HT-29 (cell line): ENCODE measurements around the gene NR1I3. TPM values are rescaled to one million over a fixed set of nuclear protein-coding genes. Genes with fewer than 3 reads are reported as not detected.

Experiments
- DNase-seq: peaks from one replicate; pipeline ENCODE4 v3.0.0-alpha.2; 2015; ENCODE audit warnings: low spot score
- total RNA-seq: library from RNA; depleted of rRNA; stranded (reverse); fragments of >200 nt; shearing (Covaris generic); gene quantifications from 2 replicates; pipeline ENCODE4 v1.2.3, GENCODE V29; 2014; rRNA removed

Gene NR1I3
- total RNA-seq, 1 experiment from 2014 or later: not detected

GRCh38 chr1:161196521-161197451, 41.2 kb downstream of the NR1I3 start:
- DNase-seq: no peak

- no peak for DNase-seq
These were observed 41.9 kb downstream of the NR1I3 start for GRCh38 chr1:161196111-161196510.

GRCh38 chr1:161195171-161195570, 42.8 kb downstream of the NR1I3 start:
- DNase-seq: no peak

- no peak for DNase-seq
These were observed 44.3 kb downstream of the NR1I3 start for GRCh38 chr1:161193561-161194235.

GRCh38 chr1:161192476-161193465, 45.2 kb downstream of the NR1I3 start:
- DNase-seq: peak; percentile 79

GRCh38 chr1:161191971-161192370, 46.0 kb downstream of the NR1I3 start:
- no peak for DNase-seq

GRCh38 chr1:161190962-161191521, 47.0 kb downstream of the NR1I3 start:
- DNase-seq: no peak

GRCh38 chr1:161189036-161189435, 49.0 kb downstream of the NR1I3 start:
- no peak for DNase-seq

GRCh38 chr1:161188381-161188780, 49.6 kb downstream of the NR1I3 start:
- DNase-seq: no peak

GRCh38 chr1:161187311-161187710, 50.7 kb downstream of the NR1I3 start:
- DNase-seq: no peak

GRCh38 chr1:161185732-161186311, 52.2 kb downstream of the NR1I3 start:
- DNase-seq: no peak

GRCh38 chr1:161185282-161185682, 52.7 kb downstream of the NR1I3 start:
- DNase-seq: no peak

- no peak for DNase-seq
These were observed 55.8 kb downstream of the NR1I3 start for GRCh38 chr1:161182214-161182613.

- DNase-seq: no peak
These were observed 57.4 kb downstream of the NR1I3 start for GRCh38 chr1:161180639-161181038.

- DNase-seq: no peak
These were observed 58.3 kb downstream of the NR1I3 start for GRCh38 chr1:161179698-161180097.

Other genes with a start within 250 kb of the NR1I3 start
- 128 and 154 TPM in 2 replicates for gene F11R, start 217.1 kb downstream of the NR1I3 start, total RNA-seq
- 121 and 139 TPM in 2 replicates for gene TSTD1, start 199.2 kb downstream of the NR1I3 start, total RNA-seq
- gene USF1, start 192.2 kb downstream of the NR1I3 start, total RNA-seq: 78.4 and 79.3 TPM in 2 replicates
- gene ARHGAP30, start 168.3 kb downstream of the NR1I3 start, total RNA-seq: 0.58 and 0.86 TPM in 2 replicates
- gene NECTIN4, start 148.6 kb downstream of the NR1I3 start, total RNA-seq: 8.6 and 10.4 TPM in 2 replicates
- 3.8 and 5.5 TPM in 2 replicates for gene KLHDC9, start 139.8 kb downstream of the NR1I3 start, total RNA-seq
- 67.7 and 70.5 TPM in 2 replicates for gene PFDN2, start 120.2 kb downstream of the NR1I3 start, total RNA-seq
- 25.1 and 30.8 TPM in 2 replicates for gene NIT1, start 120.1 kb downstream of the NR1I3 start, total RNA-seq
- 36.6 and 40.8 TPM in 2 replicates for gene DEDD, start 105.5 kb downstream of the NR1I3 start, total RNA-seq
- 66.4 and 81.3 TPM in 2 replicates for gene UFC1, start 84.2 kb downstream of the NR1I3 start, total RNA-seq
- gene USP21, start 78.7 kb downstream of the NR1I3 start, total RNA-seq: 20.8 and 24.6 TPM in 2 replicates
- 11.7 and 14.3 TPM in 2 replicates for gene PPOX, start 71.8 kb downstream of the NR1I3 start, total RNA-seq
- 57.5 and 70.7 TPM in 2 replicates for gene B4GALT3, start 60.7 kb downstream of the NR1I3 start, total RNA-seq
- not detected in 2 replicates for gene ADAMTS4, start 39.1 kb downstream of the NR1I3 start, total RNA-seq
- gene NDUFS2, start 35.8 kb downstream of the NR1I3 start, total RNA-seq: 90.6 and 122 TPM in 2 replicates
- not detected in 2 replicates for gene FCER1G, start 22.9 kb downstream of the NR1I3 start, total RNA-seq
- gene APOA2, start 14.6 kb downstream of the NR1I3 start, total RNA-seq: 0.52 TPM in 1 of 2 replicates, not detected in the other
- gene TOMM40L, start 12.1 kb downstream of the NR1I3 start, total RNA-seq: 3.5 and 3.6 TPM in 2 replicates
- not detected in 2 replicates for gene PCP4L1, start 20.5 kb upstream of the NR1I3 start, total RNA-seq
- gene MPZ, start 71.8 kb upstream of the NR1I3 start, total RNA-seq: 0.16 and 0.41 TPM in 2 replicates
- gene SDHC, start 76.2 kb upstream of the NR1I3 start, total RNA-seq: 16.6 and 17.1 TPM in 2 replicates
- not detected in 2 replicates for gene CFAP126, start 129.7 kb upstream of the NR1I3 start, total RNA-seq